Measurements from ENCODE around the gene UNC93A.
A peak's percentile ranks its signal among the peaks of the same experiment; 100 is the strongest.
"Not testable (repeated sequence)": the region's sequence is repeated elsewhere in the genome, so short reads cannot be mapped to it uniquely, and the experiment has no call there.

The UNC93A gene

GRCh38 chr6:167290786-167291622 lies at the start of gene UNC93A:
Gene UNC93A, plus strand, starts transcription at chr6:167291315. Its CDS starts 175 bp downstream, at chr6:167291490.
- no peak for DNase-seq (ENCODE audit: low spot score)

DNA sequence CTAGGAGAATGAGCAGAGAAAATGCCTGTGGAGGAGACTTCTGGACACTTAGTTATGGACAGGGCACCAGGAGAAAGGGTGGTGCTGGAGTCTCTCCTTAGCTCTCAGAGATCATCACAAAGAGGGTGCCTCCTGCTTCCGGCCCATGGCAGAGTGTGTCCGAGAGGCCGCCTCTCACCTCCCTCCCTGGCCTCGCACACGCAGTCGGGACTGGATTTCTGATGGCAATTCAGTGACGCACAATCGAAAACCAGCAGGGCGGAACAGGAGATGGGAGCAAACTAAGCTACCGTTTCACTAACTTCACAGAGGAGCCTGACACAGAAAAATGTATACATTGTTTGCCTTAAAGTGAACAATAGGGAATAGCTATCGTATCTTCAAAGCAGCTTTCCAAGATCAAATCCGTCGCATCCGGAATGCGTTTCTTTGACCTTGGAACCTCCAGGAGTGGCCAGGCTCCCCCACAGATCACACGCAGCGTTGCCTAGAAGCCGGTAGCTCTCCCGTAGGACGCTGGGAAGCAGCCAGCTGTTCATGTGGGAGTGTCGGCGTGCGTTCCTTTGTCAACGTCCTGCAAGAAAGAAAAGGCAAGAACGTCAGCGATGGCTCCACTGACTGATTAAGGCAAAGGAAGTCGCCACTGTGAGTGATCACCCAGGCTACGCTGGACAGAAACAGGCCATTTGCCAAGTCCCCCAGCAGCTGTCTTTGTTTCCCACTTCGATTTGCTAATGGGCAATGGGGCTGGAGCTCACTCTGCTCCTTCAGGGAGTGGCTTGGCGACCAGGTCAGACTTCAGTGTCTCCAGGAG lies 49.6 kb upstream of the UNC93A start:
- DNase-seq (ENCODE audit: low spot score) = not testable (repeated sequence)

GRCh38 chr6:167242135-167242506 lies 49.0 kb upstream of the UNC93A start:
- DNase-seq (ENCODE audit: low spot score) = not testable (repeated sequence)

DNA sequence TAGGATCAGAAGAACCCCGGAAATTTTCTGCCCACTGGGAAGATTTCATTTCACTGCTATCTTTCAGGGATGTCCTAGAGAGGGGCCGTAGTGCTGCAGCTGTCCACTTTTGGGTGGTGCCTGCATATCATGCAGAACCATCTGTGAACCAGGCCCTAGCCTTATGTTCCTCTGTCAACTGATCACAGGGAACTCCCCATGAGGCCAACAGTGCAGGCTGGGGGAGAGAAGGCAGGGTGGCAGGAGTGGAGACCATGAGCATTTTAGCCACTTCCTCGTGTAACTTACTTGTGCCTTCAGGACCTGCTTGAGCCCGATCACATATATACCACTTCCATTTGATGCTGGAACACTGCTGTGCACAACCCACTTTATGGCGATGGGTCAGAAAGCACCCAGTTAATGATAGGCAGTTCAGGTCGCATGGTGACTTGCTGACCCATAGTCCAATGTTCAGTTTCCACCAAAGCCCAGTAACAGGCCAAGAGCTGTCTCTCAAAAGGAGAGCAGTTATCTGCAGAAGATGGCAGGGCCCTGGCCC lies 48.5 kb upstream of the UNC93A start:
- peak; percentile 43 for DNase-seq (ENCODE audit: low spot score)

DNA sequence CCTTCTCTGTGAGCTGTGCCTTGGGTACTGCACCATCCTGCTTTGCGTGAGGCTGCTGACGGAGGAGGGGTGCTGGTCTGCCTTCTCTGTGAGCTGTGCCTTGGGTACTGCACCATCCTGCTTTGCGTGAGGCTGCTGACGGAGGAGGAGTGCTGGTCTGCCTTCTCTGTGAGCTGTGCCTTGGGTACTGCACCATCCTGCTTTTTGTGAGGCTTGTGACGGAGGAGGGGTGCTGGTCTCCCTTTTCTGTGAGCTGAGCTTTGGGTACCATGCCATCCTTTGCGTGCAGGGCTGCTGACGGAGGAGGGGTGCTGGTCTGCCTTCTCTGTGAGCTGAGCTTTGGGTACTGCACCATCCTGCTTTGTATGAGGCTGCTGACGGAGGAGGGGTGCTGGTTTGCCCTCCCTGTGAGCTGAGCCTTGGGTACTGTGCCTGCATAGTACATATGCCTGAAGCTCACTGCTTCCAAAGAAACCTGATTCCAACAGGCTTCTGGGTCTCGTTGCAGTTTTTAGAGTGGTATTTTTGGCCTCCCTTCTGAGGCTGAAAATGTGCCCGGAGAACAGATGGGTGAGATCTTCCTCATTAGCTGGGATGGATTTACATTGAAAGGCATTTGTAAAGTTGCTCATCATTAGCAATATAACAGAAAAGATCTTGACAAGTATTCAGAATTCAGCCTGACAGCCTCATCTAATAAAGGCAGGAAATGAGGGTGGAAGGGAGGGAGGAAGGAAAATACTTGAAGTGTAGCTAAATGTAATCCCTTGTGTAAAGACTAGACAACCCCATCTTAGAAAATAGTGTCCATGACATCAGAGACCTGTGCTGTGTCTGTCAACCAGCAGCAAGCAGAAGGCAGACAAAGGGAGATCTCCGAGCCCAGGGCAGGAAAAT lies 46.8 kb upstream of the UNC93A start:
- no peak for DNase-seq (ENCODE audit: low spot score)

DNA sequence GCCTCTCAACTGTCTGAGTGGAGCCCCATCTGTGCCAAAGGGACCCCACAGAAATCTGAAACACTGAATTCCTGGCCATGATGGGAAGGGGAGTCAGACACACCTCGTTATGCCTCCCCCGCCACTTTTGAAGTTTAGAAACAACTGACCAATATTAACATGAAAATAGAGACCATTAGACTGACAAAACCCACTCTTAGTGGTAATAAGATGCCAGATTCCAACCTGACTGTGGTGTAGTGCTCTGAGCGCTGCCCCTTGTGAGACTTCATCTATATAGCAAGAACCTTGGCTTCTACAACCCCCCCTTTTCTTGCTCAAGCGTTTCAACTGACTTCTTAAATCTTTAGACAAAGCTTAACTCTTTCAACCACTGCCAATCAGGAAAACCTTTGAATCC lies 46.1 kb upstream of the UNC93A start:
- no peak for DNase-seq (ENCODE audit: low spot score)

DNA sequence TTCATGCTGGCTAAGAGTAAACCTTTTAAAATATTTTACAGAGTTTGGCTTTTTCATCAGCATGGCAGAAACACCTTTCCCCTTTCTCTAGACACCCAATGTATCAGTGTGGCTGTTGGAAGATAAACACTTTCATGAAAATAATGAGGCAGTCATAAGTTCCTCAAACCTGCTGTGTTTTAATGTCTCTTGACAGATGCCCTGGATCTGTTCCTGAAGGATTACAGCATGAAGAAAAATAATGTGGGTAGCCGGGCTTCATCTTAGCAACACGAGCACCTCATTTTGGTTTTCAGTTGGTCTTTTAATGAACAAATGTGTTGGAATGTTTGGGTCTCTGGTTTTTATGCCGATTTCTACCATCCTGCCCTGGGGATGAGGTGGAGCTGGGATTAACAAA lies 45.5 kb upstream of the UNC93A start:
- DNase-seq (ENCODE audit: low spot score) = no peak

- DNase-seq (ENCODE audit: low spot score) = no peak
These were observed 43.1 kb upstream of the UNC93A start for GRCh38 chr6:167247814-167248595.

DNA sequence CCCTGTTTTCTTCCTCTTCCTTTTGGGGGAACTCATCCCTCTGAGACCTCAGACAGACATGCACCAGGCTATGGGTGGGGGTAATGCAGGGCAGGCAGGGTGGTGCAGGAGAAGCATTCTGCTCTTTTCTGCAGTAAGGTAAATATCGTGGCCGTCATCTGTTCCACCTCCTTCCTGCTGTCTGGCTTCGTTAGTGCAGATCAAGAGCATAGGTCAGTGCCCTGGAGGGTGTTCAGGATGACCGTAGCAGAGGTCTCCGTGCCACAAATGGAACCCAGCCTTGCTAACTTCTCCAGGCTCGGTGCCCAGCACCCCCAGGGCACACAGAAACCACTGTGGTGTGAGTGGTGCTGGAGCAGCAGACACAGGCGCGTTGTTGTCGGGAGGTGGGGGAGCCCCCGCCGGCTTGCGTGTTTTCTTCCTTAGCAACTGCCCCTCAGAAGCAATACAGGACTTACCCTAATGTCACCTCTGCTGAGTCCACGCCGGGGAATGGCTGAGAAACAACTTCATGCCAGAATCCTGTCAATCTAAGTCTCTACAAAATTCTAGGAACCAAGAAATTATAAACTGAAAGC lies 42.1 kb upstream of the UNC93A start:
- DNase-seq (ENCODE audit: low spot score) = not testable (repeated sequence)

GRCh38 chr6:167252271-167252670 lies 38.8 kb upstream of the UNC93A start:
- no peak for DNase-seq (ENCODE audit: low spot score)

DNA sequence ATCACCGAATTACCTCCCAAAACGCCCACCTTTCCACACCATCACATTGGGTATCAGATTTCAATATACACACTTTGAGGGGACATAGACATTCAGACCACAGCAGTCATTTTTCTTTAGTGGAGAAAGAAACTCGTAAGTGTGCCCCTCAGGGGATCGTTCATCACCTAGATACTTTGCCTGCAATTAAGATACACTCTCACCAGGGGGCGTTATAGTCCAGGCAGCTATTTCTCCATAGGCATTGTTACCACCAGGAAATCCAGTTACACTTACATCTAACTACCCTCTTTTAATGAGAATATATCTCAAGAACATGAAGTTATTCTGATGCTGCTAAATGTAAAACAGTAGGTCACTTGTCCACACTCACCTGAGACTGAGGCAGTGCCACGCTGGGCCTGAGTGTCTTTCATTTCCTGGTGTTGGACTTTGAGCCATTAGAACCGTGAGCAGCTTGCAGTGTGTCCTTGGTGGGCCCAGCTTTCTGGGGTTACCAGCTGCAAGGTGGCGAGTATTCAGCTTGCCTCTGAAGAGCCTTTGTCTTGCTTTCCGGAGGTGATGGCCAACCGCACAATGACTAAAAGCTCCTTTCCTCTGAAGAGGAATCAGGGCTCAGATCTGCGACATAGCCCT lies 35.1 kb upstream of the UNC93A start:
- no peak for DNase-seq (ENCODE audit: low spot score)

GRCh38 chr6:167258646-167259045 lies 32.5 kb upstream of the UNC93A start:
- no peak for DNase-seq (ENCODE audit: low spot score)

DNA sequence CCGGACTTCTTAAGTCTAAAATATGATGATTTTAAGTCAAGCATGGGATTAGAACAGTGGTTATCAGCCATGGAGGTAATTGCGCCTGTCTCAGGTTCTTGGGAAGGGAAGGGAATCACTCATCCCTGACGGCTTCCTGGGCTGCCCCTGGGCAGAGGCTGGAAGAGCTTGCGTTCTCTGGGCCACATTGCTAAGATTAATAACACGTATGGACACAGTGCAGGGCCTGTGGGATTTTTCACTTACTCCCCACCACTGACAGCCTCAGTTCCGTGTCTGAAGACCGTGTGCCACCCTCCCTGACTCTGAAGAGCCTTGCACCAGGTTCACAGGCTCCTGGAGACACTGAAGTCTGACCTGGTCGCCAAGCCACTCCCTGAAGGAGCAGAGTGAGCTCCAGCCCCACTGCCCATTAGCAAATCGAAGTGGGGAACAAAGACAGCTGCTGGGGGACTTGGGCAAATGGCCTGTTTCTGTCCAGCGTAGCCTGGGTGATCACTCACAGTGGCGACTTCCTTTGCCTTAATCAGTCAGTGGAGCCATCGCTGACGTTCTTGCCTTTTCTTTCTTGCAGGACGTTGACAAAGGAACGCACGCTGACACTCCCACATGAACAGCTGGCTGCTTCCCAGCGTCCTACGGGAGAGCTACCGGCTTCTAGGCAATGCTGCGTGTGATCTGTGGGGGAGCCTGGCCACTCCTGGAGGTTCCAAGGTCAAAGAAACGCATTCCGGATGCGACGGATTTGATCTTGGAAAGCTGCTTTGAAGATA lies 24.9 kb upstream of the UNC93A start:
- not testable (repeated sequence) for DNase-seq (ENCODE audit: low spot score)

GRCh38 chr6:167266830-167267555 lies 24.1 kb upstream of the UNC93A start:
- no peak for DNase-seq (ENCODE audit: low spot score)

DNA sequence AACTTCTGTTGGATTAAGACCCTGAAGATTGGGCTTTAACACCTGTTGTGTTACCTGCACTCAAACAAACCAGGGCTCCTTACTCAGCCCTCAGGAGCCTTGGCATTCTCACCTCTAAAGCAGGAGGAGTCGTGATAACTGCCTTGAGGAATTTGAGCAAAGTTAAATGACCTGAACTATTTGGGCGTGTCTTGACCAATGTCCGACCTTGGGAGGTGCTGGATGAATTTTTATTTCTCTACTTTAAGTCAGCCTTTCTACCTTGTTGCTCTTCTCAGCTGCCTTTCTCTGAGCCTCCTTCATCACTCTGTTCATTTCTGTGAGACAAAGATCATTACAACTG lies 23.6 kb upstream of the UNC93A start:
- DNase-seq (ENCODE audit: low spot score) = not testable (repeated sequence)

GRCh38 chr6:167267921-167268401 lies 23.2 kb upstream of the UNC93A start:
- DNase-seq (ENCODE audit: low spot score) = no peak

GRCh38 chr6:167268683-167269280 lies 22.3 kb upstream of the UNC93A start:
- DNase-seq (ENCODE audit: low spot score) = no peak
